Mesendoderm (in vitro differentiated cells): ENCODE measurements around the gene OR52I2.

ENCODE experiments used
- DNase-seq: peaks from one replicate; pipeline ENCODE4 v3.0.0; 2013
- H2AK5ac ChIP-seq: 2 replicates; pipeline ENCODE4 v1.6.1; 2013; ENCODE audit warnings: low read length, inconsistent platforms
- H2BK120ac ChIP-seq: 2 replicates; pipeline ENCODE4 v1.6.1; 2013; ENCODE audit warnings: low read depth, mild to moderate bottlenecking, low read length, moderate library complexity, mixed read lengths
- H2BK15ac ChIP-seq: replicated peaks from 2 replicates; pipeline ENCODE4 v1.6.1; 2013; ENCODE audit warnings: low read depth, mild to moderate bottlenecking, moderate library complexity
- H2BK5ac ChIP-seq: 2 replicates; pipeline ENCODE4 v1.6.1; 2013; ENCODE audit warnings: low read length, inconsistent platforms
- H3K18ac ChIP-seq: 2 replicates; pipeline ENCODE4 v1.6.1; 2013; ENCODE audit warnings: mild to moderate bottlenecking, low read length, mixed read lengths
- H3K23ac ChIP-seq: one replicate; pipeline ENCODE4 v1.6.1; 2013; ENCODE audit warnings: low read length
- H3K27ac ChIP-seq: 2 replicates; pipeline ENCODE4 v1.5.1; 2013; ENCODE audit warnings: low read depth, mild to moderate bottlenecking, inconsistent platforms, low read length, moderate library complexity
- H3K27me3 ChIP-seq: 2 replicates; pipeline ENCODE4 v1.6.1; 2013; ENCODE audit warnings: low read length, control low read depth, mild to moderate bottlenecking, inconsistent platforms; ENCODE audit not compliant: insufficient read depth, poor library complexity
- H3K36me3 ChIP-seq: 2 replicates; pipeline ENCODE4 v1.6.1; 2013; ENCODE audit warnings: low read length, inconsistent platforms; ENCODE audit not compliant: control insufficient read depth, insufficient read depth
- H3K4ac ChIP-seq: one replicate; pipeline ENCODE4 v1.6.1; 2013; ENCODE audit warnings: low read depth, mild to moderate bottlenecking, low read length, moderate library complexity
- H3K4me1 ChIP-seq: 2 replicates; pipeline ENCODE4 v1.6.1; 2013; ENCODE audit warnings: low read depth, low read length, inconsistent platforms; ENCODE audit not compliant: control insufficient read depth
- H3K4me2 ChIP-seq: 2 replicates; pipeline ENCODE4 v1.6.1; 2013; ENCODE audit warnings: low read length
- H3K4me3 ChIP-seq: 2 replicates; pipeline ENCODE4 v1.5.1; 2013; ENCODE audit warnings: mild to moderate bottlenecking, low read length
- H3K56ac ChIP-seq: one replicate; pipeline ENCODE4 v1.6.1; 2013; ENCODE audit warnings: low read length
- H3K79me1 ChIP-seq: 2 replicates; pipeline ENCODE4 v1.6.1; 2013; ENCODE audit warnings: low read length, inconsistent platforms
- H3K79me2 ChIP-seq: 2 replicates; pipeline ENCODE4 v1.6.1; 2013; ENCODE audit warnings: mild to moderate bottlenecking, low read length; ENCODE audit not compliant: control insufficient read depth, insufficient read depth
- H3K9ac ChIP-seq: 2 replicates; pipeline ENCODE4 v1.6.1; 2013; ENCODE audit warnings: low read length, inconsistent platforms
- H4K5ac ChIP-seq: one replicate; pipeline ENCODE4 v1.6.1; 2013; ENCODE audit warnings: low read length
- H4K8ac ChIP-seq: one replicate; pipeline ENCODE4 v1.6.1; 2013; ENCODE audit warnings: low read depth, mild to moderate bottlenecking, control low read depth, low read length, moderate library complexity
- whole genome bisulfite sequencing: extraction: QIAGEN DNeasy Blood & Tissue Kit; methylation state at CpG from one replicate; pipeline ENCODE4 v1.1.7; 2013; ENCODE audit warnings: low lambda C conversion rate, missing lambda C conversion rate; ENCODE audit not compliant: insufficient coverage; ENCODE audit errors: extremely low coverage; 5-methylcytosine and 5-hydroxymethylcytosine counted together

Gene OR52I2

DNA sequence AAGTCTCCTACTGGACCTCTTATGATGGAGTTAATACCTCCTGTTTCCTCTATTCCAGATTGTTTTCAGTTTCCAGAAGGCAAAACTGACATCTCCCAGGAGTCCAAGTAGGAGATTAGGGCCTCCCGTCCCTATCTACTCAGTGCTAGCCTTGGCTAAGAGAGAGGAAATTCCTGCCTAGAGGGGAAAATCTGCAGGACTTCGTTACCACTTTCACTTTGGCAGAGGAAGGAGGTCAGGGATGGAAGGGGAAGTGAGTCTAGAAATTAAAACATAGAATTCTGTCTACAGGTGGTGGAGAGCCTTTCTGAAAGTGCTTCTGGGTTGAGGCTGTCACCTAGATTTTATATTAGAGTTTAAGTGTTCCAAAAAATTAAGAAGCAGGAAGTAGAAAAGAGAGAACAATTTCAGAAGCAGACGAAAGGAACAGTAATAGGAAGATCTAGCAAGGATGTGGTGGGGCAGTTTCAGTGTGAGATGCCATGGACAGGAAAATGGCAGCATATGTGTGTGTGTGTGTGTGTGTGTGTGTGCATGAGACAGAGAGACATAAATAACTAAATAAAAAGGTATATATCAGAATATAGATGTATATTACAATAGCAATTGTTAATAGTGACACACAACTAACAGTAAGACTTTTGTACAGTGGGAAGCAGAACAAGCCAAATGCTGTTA, 28.9 kb downstream of the OR52I2 start:
- DNase-seq = peak; percentile 3
- Histone ChIP-seq H4K8ac (no peak overlapping the region), H3K4me1 (peaks cover 2% of the 10 kb centered on the region), H3K9ac (no peak overlapping the region), H2BK5ac (no peak overlapping the region), H3K4ac (no peak overlapping the region), H4K5ac (no peak overlapping the region), H3K18ac (no peak overlapping the region), H3K4me3 (no peak overlapping the region), H2BK15ac (no peak overlapping the region), H3K79me2 (no peaks in the 10 kb centered on the region), H3K27me3 (no peaks in the 10 kb centered on the region), H3K27ac (no peak overlapping the region), H2AK5ac (no peak overlapping the region), H3K4me2 (no peak overlapping the region), H3K23ac (no peak overlapping the region), H3K36me3 (no peaks in the 10 kb centered on the region), H3K79me1 (no peaks in the 10 kb centered on the region), H2BK120ac (no peak overlapping the region), H3K56ac (no peak overlapping the region)
- WGBS = no CpG with 5 or more reads among the region's 3 CpGs

DNA sequence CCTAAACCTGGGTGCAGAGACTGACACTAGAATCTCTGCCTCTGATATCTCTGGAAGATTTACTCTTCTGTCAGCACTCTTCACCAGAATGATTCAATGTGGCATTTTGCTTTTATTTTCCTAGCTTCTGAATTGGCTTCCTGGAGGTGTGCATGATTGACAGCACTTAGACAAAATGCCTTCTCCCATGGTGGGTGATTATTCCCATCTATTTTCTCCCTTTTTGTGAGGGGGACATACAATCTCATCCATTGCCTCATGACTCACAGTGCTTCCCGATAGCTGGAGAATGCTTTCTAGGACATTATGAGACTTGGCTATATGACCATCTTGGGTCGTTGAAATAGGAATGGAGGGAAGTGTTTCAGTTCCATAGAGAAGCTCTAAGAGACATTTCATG, 30.4 kb downstream of the OR52I2 start:
- Histone ChIP-seq H3K36me3 (no peaks in the 10 kb centered on the region), H3K23ac (no peak overlapping the region), H3K4ac (no peak overlapping the region), H3K4me2 (no peak overlapping the region), H2BK120ac (no peak overlapping the region), H4K8ac (no peak overlapping the region), H3K4me1 (peaks cover 1% of the 10 kb centered on the region), H3K27ac (no peak overlapping the region), H2BK15ac (no peak overlapping the region), H3K79me1 (no peaks in the 10 kb centered on the region), H3K9ac (no peak overlapping the region), H3K56ac (no peak overlapping the region), H3K18ac (no peak overlapping the region), H2AK5ac (no peak overlapping the region), H4K5ac (no peak overlapping the region), H3K27me3 (no peaks in the 10 kb centered on the region), H3K79me2 (no peaks in the 10 kb centered on the region), H2BK5ac (no peak overlapping the region), H3K4me3 (no peak overlapping the region)
- no peak for DNase-seq
- WGBS = no CpG with 5 or more reads among the region's 2 CpGs

DNA sequence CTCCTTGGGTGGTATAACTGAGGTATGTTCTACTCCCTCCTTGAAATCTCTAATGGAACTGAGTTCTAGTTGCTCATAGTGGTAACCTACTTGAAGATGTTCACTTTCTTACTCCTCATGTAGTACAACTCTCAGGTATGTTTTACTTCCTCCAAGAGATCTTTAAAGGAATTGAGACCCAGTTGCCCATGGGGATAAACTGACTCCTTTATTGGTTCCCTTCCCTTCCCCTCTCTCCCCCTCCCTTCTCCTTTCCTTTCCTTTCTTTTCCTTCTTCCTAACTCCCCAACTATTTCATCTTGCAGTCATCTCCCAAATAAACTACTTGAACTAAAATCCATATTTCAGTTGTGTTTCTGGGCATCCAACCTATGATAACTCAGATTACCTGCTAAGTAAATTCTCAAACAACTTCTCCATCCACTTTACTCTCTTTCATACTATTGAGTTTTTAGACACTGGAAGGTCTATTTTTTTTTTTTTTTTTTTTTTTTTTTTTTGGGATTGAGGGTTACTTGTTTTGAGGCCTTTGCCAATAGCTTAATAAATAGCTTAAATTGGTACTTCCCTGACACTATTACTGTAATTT, 34.4 kb downstream of the OR52I2 start:
- no peak for DNase-seq
- no peak overlapping the region for H3K4me3 ChIP-seq
- no peak overlapping the region for H3K9ac ChIP-seq
- H3K36me3 ChIP-seq = no peaks in the 10 kb centered on the region
- H3K27me3 ChIP-seq = no peaks in the 10 kb centered on the region
- no peaks in the 10 kb centered on the region for H3K79me1 ChIP-seq
- no peak overlapping the region for H4K5ac ChIP-seq
- H3K79me2 ChIP-seq = no peaks in the 10 kb centered on the region
- H4K8ac ChIP-seq = no peak overlapping the region
- no peak overlapping the region for H3K4ac ChIP-seq
- no peak overlapping the region for H3K56ac ChIP-seq
- H3K18ac ChIP-seq = no peak overlapping the region
- no peak overlapping the region for H3K23ac ChIP-seq
- H3K4me2 ChIP-seq = no peak overlapping the region
- no peaks in the 10 kb centered on the region for H3K4me1 ChIP-seq
- no peak overlapping the region for H2BK120ac ChIP-seq
- no peak overlapping the region for H2BK15ac ChIP-seq
- H3K27ac ChIP-seq = no peak overlapping the region
- no peak overlapping the region for H2AK5ac ChIP-seq
- H2BK5ac ChIP-seq = no peak overlapping the region

DNA sequence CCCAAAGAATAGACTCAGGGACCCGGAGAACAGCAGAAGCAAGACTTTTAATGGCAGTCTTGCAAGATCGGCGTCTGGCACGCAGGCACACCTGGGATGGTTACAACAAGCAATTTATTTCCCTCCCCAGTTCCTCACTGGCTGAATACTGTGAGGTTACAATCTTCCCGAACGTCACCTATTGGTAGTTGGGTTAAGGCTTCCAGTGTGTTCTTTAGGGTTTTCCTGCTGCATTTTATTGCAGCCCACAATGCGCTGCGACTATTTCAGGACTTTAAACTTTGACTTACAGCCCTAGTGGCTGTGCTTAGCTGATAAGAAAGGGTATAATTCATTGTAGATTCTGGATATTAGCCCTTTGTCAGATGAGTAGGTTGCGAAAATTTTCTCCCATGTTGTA, 38.0 kb downstream of the OR52I2 start:
- Histone ChIP-seq H2AK5ac (no peak overlapping the region), H4K5ac (no peak overlapping the region), H3K4me2 (no peak overlapping the region), H2BK120ac (no peak overlapping the region), H3K56ac (no peak overlapping the region), H3K4ac (no peak overlapping the region), H4K8ac (no peak overlapping the region), H3K18ac (no peak overlapping the region), H2BK15ac (no peak overlapping the region), H3K79me1 (no peaks in the 10 kb centered on the region), H3K9ac (no peak overlapping the region), H2BK5ac (no peak overlapping the region), H3K79me2 (no peaks in the 10 kb centered on the region), H3K27me3 (no peaks in the 10 kb centered on the region), H3K4me3 (no peak overlapping the region), H3K36me3 (no peaks in the 10 kb centered on the region), H3K27ac (no peak overlapping the region), H3K23ac (no peak overlapping the region), H3K4me1 (no peaks in the 10 kb centered on the region)
- WGBS = no CpG with 5 or more reads among the region's 9 CpGs
- DNase-seq = no peak

DNA sequence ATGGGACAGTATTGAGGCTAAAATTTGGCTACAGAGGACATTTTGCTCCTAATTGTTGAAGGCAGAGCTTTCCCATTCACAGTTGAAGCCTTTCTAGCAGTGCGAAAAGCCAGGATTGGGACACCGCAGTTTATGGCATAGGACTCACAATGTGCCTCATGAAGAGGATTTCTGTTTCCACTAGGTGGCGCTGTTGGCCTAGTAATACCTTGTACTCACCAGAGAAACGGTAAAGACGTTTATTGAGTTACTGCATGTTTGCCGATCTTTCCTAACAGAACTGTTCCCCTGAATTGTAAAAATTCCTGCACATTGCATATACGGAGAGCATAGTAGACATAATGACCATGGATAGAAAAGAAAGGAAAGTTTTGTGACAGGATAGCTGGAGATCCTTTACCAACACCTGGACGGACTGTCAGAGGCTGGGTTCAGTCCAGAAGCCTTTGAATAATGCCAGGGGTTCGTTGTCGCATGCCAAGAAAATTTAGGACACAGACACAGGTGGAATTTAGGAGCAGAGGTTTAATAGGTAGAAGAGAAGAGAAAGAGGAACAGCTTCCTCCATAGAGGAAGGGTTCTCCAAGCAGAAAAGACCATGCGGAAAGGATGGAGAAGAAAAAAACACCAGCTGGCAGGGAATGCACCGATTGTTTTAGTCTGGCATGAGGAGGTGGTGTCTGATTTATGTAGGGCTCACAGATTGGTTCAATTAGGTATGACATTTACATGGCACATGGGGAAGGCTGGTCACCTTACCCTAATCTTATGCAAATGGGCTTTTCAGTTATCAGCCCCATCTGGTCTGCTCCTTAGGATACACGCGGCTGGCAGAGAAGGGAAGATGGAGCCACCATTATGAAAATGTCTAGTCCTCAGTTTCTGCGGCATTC, 44.9 kb downstream of the OR52I2 start:
- Histone ChIP-seq H3K4me3 (no peak overlapping the region), H3K4ac (no peak overlapping the region), H3K27ac (no peak overlapping the region), H2BK120ac (no peak overlapping the region), H3K36me3 (no peaks in the 10 kb centered on the region), H3K4me1 (no peaks in the 10 kb centered on the region), H3K4me2 (no peak overlapping the region), H3K27me3 (no peaks in the 10 kb centered on the region), H2AK5ac (no peak overlapping the region), H3K56ac (no peak overlapping the region), H2BK15ac (no peak overlapping the region), H4K5ac (no peak overlapping the region), H2BK5ac (no peak overlapping the region), H3K79me1 (no peaks in the 10 kb centered on the region), H3K23ac (no peak overlapping the region), H3K79me2 (no peaks in the 10 kb centered on the region), H3K18ac (no peak overlapping the region), H3K9ac (no peak overlapping the region), H4K8ac (no peak overlapping the region)
- no CpG with 5 or more reads among the region's 15 CpGs for WGBS
- DNase-seq = peak; percentile 81
